Fibroblast of lung (primary cell): ENCODE measurements around the gene ITGB1. TPM values are rescaled to one million over a fixed set of nuclear protein-coding genes. Genes with fewer than 3 reads are reported as not detected.

Source experiments
- DNase-seq, 2 donors: peaks; one replicate each; pipeline versions ENCODE4 v3.0.0 to v3.0.0-alpha.2; 2010; ENCODE audit warnings: low read depth in 2 of 2
- H2AFZ ChIP-seq: 2 replicates; pipeline ENCODE4 v1.5.1; 2012; ENCODE audit warnings: low read length, control low read depth, inconsistent platforms
- H3K27ac ChIP-seq: 2 replicates; pipeline ENCODE4 v1.5.1; 2011; ENCODE audit warnings: low read length, control low read depth; ENCODE audit not compliant: insufficient read depth
- H3K27me3 ChIP-seq: 2 replicates; pipeline ENCODE4 v1.5.1; 2011; ENCODE audit warnings: mild to moderate bottlenecking, low read length; ENCODE audit not compliant: control insufficient read depth, insufficient read depth
- H3K36me3 ChIP-seq: 2 replicates; pipeline ENCODE4 v1.5.1; 2011; ENCODE audit warnings: low read length; ENCODE audit not compliant: control insufficient read depth, insufficient read depth
- H3K4me1 ChIP-seq: 2 replicates; pipeline ENCODE4 v1.5.1; 2011; ENCODE audit warnings: low read length; ENCODE audit not compliant: control insufficient read depth, insufficient read depth; ENCODE audit errors: extremely low read depth
- H3K4me2 ChIP-seq: 2 replicates; pipeline ENCODE4 v1.5.1; 2011; ENCODE audit warnings: low read length, control low read depth; ENCODE audit not compliant: insufficient read depth; ENCODE audit errors: extremely low read depth
- H3K4me3 ChIP-seq, 4 experiments: fragments of 200-600 bp in 1 of 4; sonication (generic) in 1 of 4; replicated peaks in 1 of 4; 2 replicates each; pipeline ENCODE4 v1.5.1; 2011 to 2016; ENCODE audit warnings: low read length in 4 of 4, low read depth in 3 of 4, mild to moderate bottlenecking in 3 of 4, control low read depth in 2 of 4, inconsistent platforms in 1 of 4, mixed read lengths in 1 of 4; ENCODE audit not compliant: insufficient read depth in 1 of 4; ENCODE audit errors: control extremely low read depth in 1 of 4
- H3K79me2 ChIP-seq: 2 replicates; pipeline ENCODE4 v1.5.1; 2012; ENCODE audit warnings: mild to moderate bottlenecking, low read length, inconsistent platforms; ENCODE audit not compliant: control insufficient read depth, insufficient read depth
- H3K9ac ChIP-seq: 2 replicates; pipeline ENCODE4 v1.5.1; 2011; ENCODE audit warnings: mild to moderate bottlenecking, low read length, control low read depth; ENCODE audit not compliant: insufficient read depth
- H3K9me3 ChIP-seq: 2 replicates; pipeline ENCODE4 v1.5.1; 2012; ENCODE audit warnings: low read depth, low read length; ENCODE audit not compliant: control insufficient read depth, insufficient read depth
- H4K20me1 ChIP-seq: 2 replicates; pipeline ENCODE4 v1.5.1; 2011; ENCODE audit warnings: low read length; ENCODE audit not compliant: control insufficient read depth, insufficient read depth; ENCODE audit errors: extremely low read depth
- EZH2 ChIP-seq: IDR thresholded peaks from 2 replicates; pipeline ENCODE4 v1.5.1; 2012; ENCODE audit warnings: low read length, control low read depth, mild to moderate bottlenecking; ENCODE audit errors: missing control alignments
- polyA plus RNA-seq, 2 donors: library from polyadenylated mRNA; depleted of rRNA in 1 of 2; stranded (reverse) in 1 of 2; unstranded in 1 of 2; fragments of >200 nt; gene quantifications; 2 replicates each; pipeline ENCODE4 v1.2.1, GENCODE V29; 2011 to 2012; ENCODE audit warnings: missing spikeins in 1 of 2
- total RNA-seq: library from RNA; depleted of rRNA; stranded (reverse); fragments of >200 nt; gene quantifications from 2 replicates; pipeline ENCODE4 v1.2.1, GENCODE V29; 2014
- TF ChIP-seq, protein P1 (sequence below), 2 donors: IDR thresholded peaks in 1 of 2; conservative IDR thresholded peaks in 1 of 2; 1 replicate in 1 of 2; 2 replicates in 1 of 2; pipeline ENCODE4 v1.5.1; 2011 to 2012; ENCODE audit warnings: low read length in 2 of 2, control low read depth in 1 of 2, inconsistent platforms in 1 of 2, low read depth in 1 of 2, mild to moderate bottlenecking in 1 of 2

ITGB1 gene
- total and polyA plus RNA-seq, 2 donors (not counting 1 experiment from before 2014, with no cell fraction given) = 2,456 to 3,450 TPM

DNA sequence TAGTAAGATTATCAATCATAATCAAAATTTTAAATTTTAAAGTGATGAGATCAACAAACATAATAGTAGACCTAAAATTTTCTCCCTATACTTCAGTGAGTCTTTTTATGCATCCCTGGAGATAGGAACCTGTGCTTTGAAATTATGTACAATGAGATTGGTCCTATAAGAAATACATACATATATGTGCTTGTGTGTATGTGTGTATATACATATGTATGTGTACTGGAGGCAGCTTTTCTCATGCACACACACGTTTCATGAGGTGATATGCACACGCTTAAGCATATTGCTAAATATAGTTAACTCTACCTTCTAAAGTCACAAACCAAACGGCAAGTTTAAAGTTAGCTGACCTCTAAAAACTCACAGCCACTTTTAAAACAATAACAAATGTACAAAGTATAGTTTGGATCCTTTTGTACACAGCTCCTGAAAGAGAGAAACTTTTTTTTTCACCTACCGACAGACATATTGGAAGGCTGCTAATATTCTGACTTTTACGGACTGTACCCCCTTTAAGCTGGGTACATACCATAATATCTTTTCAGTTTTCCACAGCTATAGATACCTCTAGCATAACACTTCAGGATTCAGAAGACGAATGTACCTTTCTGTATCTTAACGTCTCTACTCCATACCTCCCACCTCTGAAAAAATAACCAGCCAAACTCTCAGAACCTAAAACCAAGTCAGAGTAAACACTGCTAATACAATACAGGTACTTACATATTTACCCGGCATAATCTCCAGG lies 3.3 kb downstream of the ITGB1 start:
- Histone ChIP-seq H3K27ac (peak overlapping the region; percentile 95), H4K20me1 (peaks cover 17% of the 10 kb centered on the region), H3K36me3 (peaks cover 2% of the 10 kb centered on the region)

DNA sequence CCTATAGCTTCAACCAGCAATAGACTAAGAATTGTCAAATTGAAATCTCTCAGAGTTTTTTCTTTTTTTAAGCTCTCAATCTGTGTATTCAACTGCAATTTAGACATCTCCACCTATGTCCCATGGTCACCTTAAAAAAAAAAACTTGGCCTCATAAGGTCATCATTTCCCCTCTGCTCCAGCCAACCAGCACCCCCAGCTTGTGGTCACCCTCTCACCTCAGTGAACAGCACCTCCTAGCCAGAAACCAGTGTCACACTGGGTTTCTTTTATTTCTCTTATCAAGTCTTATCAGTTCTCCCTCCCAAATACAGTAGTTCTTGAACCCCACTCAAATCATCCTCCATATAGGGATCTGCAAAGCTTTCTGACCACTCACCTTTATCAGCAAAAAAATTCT lies 4.0 kb downstream of the ITGB1 start:
- TF ChIP-seq EZH2 = no peak
- TF ChIP-seq, protein P1, sequence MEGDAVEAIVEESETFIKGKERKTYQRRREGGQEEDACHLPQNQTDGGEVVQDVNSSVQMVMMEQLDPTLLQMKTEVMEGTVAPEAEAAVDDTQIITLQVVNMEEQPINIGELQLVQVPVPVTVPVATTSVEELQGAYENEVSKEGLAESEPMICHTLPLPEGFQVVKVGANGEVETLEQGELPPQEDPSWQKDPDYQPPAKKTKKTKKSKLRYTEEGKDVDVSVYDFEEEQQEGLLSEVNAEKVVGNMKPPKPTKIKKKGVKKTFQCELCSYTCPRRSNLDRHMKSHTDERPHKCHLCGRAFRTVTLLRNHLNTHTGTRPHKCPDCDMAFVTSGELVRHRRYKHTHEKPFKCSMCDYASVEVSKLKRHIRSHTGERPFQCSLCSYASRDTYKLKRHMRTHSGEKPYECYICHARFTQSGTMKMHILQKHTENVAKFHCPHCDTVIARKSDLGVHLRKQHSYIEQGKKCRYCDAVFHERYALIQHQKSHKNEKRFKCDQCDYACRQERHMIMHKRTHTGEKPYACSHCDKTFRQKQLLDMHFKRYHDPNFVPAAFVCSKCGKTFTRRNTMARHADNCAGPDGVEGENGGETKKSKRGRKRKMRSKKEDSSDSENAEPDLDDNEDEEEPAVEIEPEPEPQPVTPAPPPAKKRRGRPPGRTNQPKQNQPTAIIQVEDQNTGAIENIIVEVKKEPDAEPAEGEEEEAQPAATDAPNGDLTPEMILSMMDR (conservative IDR thresholded peaks at IDR 0.05 in 1 of 2, IDR thresholded peaks at IDR 0.05 in 1 of 2; ENCODE audit: low read depth in 1 of 2, low read length in 2 of 2) = no peak
- peak overlapping the region; percentile 84 for H3K4me2 ChIP-seq
- peaks cover 95% of the 10 kb centered on the region for H3K79me2 ChIP-seq
- no peak overlapping the region for H3K27ac ChIP-seq
- no peak overlapping the region for H2AFZ ChIP-seq
- H3K36me3 ChIP-seq = peaks cover 2% of the 10 kb centered on the region
- peaks cover 13% of the 10 kb centered on the region for H3K4me1 ChIP-seq
- no peaks in the 10 kb centered on the region for H3K9me3 ChIP-seq
- H4K20me1 ChIP-seq = peaks cover 17% of the 10 kb centered on the region
- H3K4me3 ChIP-seq = peak overlapping the region; percentile 77 to 99 (median 82)
- no peak overlapping the region for H3K9ac ChIP-seq
- no peaks in the 10 kb centered on the region for H3K27me3 ChIP-seq
- DNase-seq = no peak

More for the DNA sequence above, 3.3 kb downstream of the ITGB1 start:
- peak overlapping the region; percentile 84 for H3K4me2 ChIP-seq
- H3K27me3 ChIP-seq = no peaks in the 10 kb centered on the region
- H3K9ac ChIP-seq = peak overlapping the region; percentile 58
- DNase-seq = no peak
- peaks cover 95% of the 10 kb centered on the region for H3K79me2 ChIP-seq
- no peak for TF ChIP-seq EZH2
- TF ChIP-seq, protein P1 (conservative IDR thresholded peaks at IDR 0.05 in 1 of 2, IDR thresholded peaks at IDR 0.05 in 1 of 2; ENCODE audit: low read depth in 1 of 2, low read length in 2 of 2) = no peak
- peaks cover 12% of the 10 kb centered on the region for H3K4me1 ChIP-seq
- no peak overlapping the region for H2AFZ ChIP-seq
- peak overlapping the region; percentile 77 to 99 (median 82) for H3K4me3 ChIP-seq
- H3K9me3 ChIP-seq = no peaks in the 10 kb centered on the region

DNA sequence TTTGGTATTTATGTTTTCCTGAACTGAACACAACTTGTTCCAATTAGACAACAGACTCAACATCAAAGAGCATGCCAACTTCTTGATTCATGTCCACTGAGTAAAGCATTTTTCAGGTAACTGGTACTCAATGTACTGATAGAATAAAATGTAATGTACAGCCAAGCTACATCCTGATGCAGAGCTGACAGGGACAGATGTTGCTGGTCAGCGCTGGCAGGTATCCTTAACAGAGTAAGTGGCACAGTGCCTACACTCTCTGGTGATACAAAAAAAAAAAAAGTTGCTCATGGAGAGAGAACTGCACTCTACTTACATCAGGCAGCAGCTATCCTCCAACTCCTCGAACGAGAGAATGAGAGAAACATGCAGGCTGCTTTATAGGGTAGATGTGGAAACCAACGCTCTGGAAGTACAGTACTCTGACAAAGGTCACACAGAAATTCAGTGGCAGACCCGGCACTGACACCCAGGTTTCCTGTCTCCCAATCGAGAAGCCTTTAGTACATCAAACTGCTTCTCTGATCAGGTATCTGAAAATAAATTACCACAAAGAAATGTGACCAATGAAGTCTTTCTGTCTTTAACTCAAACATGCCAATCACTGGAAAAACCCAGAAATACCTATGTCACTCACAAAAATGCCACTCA lies 4.6 kb downstream of the ITGB1 start:
- no peaks in the 10 kb centered on the region for H3K9me3 ChIP-seq
- DNase-seq = no peak
- no peak overlapping the region for H3K9ac ChIP-seq
- peaks cover 13% of the 10 kb centered on the region for H3K4me1 ChIP-seq
- H3K27me3 ChIP-seq = no peaks in the 10 kb centered on the region
- peaks cover 95% of the 10 kb centered on the region for H3K79me2 ChIP-seq
- no peak overlapping the region for H2AFZ ChIP-seq
- H3K36me3 ChIP-seq = peaks cover 2% of the 10 kb centered on the region
- H3K27ac ChIP-seq = no peak overlapping the region
- peak overlapping the region; percentile 84 for H3K4me2 ChIP-seq
- no peak for TF ChIP-seq EZH2
- peak overlapping the region; percentile 77 to 99 (median 82) for H3K4me3 ChIP-seq
- peaks cover 17% of the 10 kb centered on the region for H4K20me1 ChIP-seq
